AG09319 (cell line): ENCODE data around the gene USP22.

Source experiments
- DNase-seq: peaks from one replicate; pipeline ENCODE4 v3.0.0-alpha.2; 2010; ENCODE audit warnings: low read depth; ENCODE audit errors: extremely low read depth
- CTCF ChIP-seq: IDR thresholded peaks from 2 replicates; pipeline ENCODE4 v1.5.1; 2011; ENCODE audit warnings: low read depth, mild to moderate bottlenecking, inconsistent platforms, low read length, moderate library complexity

Gene USP22

GRCh38 chr17:20968913-20969616 lies 73.7 kb downstream of the USP22 start:
- DNase-seq = no peak
- TF ChIP-seq CTCF = no peak

GRCh38 chr17:20967776-20968175 lies 75.0 kb downstream of the USP22 start:
- DNase-seq = no peak
- no peak for TF ChIP-seq CTCF

- TF ChIP-seq CTCF = no peak
- no peak for DNase-seq
These were observed 75.9 kb downstream of the USP22 start for GRCh38 chr17:20966870-20967269.

GRCh38 chr17:20965492-20965891 lies 77.3 kb downstream of the USP22 start:
- DNase-seq = no peak
- TF ChIP-seq CTCF = no peak

- DNase-seq = no peak
These were observed 81.2 kb downstream of the USP22 start for GRCh38 chr17:20961586-20961985.

GRCh38 chr17:20960871-20961270 lies 81.9 kb downstream of the USP22 start:
- no peak for TF ChIP-seq CTCF
- DNase-seq = no peak

More at GRCh38 chr17:20961586-20961985, 81.2 kb downstream of the USP22 start:
- no peak for TF ChIP-seq CTCF

- no peak for DNase-seq
- TF ChIP-seq CTCF = no peak
These were observed 87.1 kb downstream of the USP22 start for GRCh38 chr17:20955427-20956323.
